H9 (cell line): ENCODE measurements around the gene PAFAH1B2. TPM values are rescaled to one million over a fixed set of nuclear protein-coding genes. Genes with fewer than 3 reads are reported as not detected.

ENCODE experiments used
- DNase-seq: peaks from one replicate; pipeline ENCODE4 v3.0.0-alpha.2; 2017
- H2AFZ ChIP-seq: one replicate; pipeline ENCODE4 v1.6.1; 2013; ENCODE audit warnings: mild to moderate bottlenecking, low read length, control low read depth, moderate library complexity
- H2AK5ac ChIP-seq: 2 replicates; pipeline ENCODE4 v1.6.1; 2013; ENCODE audit warnings: low read length, control low read depth, mixed read lengths; ENCODE audit not compliant: insufficient read length
- H2BK120ac ChIP-seq: one replicate; pipeline ENCODE4 v1.6.1; 2013; ENCODE audit warnings: low read depth, mild to moderate bottlenecking, low read length, control low read depth, inconsistent platforms; ENCODE audit not compliant: poor library complexity, severe bottlenecking
- H2BK12ac ChIP-seq: 2 replicates; pipeline ENCODE4 v1.6.1; 2013; ENCODE audit warnings: low read length, control low read depth, mixed read lengths, low read depth; ENCODE audit not compliant: insufficient read length
- H2BK15ac ChIP-seq: 2 replicates; pipeline ENCODE4 v1.6.1; 2013; ENCODE audit warnings: low read depth, low read length, control low read depth
- H2BK20ac ChIP-seq: one replicate; pipeline ENCODE4 v1.6.1; 2013; ENCODE audit warnings: low read depth, mild to moderate bottlenecking, low read length, control low read depth, inconsistent platforms; ENCODE audit not compliant: poor library complexity, severe bottlenecking
- H2BK5ac ChIP-seq: 2 replicates; pipeline ENCODE4 v1.6.1; 2013; ENCODE audit warnings: low read length, control low read depth, mixed read lengths; ENCODE audit not compliant: insufficient read length
- H3K14ac ChIP-seq: 2 replicates; pipeline ENCODE4 v1.6.1; 2013; ENCODE audit warnings: low read length, control low read depth; ENCODE audit not compliant: insufficient read depth
- H3K18ac ChIP-seq: 2 replicates; pipeline ENCODE4 v1.6.1; 2013; ENCODE audit warnings: low read depth, mild to moderate bottlenecking, mixed read lengths, low read length, control low read depth; ENCODE audit not compliant: insufficient read length
- H3K23ac ChIP-seq: 2 replicates; pipeline ENCODE4 v1.6.1; 2013; ENCODE audit warnings: low read length, control low read depth, mixed read lengths, low read depth; ENCODE audit not compliant: insufficient read length
- H3K23me2 ChIP-seq: 2 replicates; pipeline ENCODE4 v1.6.1; 2013; ENCODE audit warnings: low read depth, mild to moderate bottlenecking, mixed read lengths, low read length, control low read depth; ENCODE audit not compliant: insufficient read length, poor library complexity, severe bottlenecking
- H3K27ac ChIP-seq: 2 replicates; pipeline ENCODE4 v1.5.1; 2013; ENCODE audit warnings: low read length, control low read depth, mixed read lengths, low read depth; ENCODE audit not compliant: insufficient read length
- H3K27me3 ChIP-seq: 2 replicates; pipeline ENCODE4 v1.6.1; 2013; ENCODE audit warnings: low read length, control low read depth, inconsistent platforms; ENCODE audit not compliant: insufficient read depth
- H3K4ac ChIP-seq: 2 replicates; pipeline ENCODE4 v1.6.1; 2013; ENCODE audit warnings: low read depth, mild to moderate bottlenecking, control low read depth, inconsistent platforms, low read length, moderate library complexity
- H3K4me1 ChIP-seq: 2 replicates; pipeline ENCODE4 v1.6.1; 2013; ENCODE audit warnings: low read length, control low read depth, inconsistent platforms; ENCODE audit not compliant: insufficient read depth
- H3K4me2 ChIP-seq: 2 replicates; pipeline ENCODE4 v1.6.1; 2013; ENCODE audit warnings: low read length, control low read depth, mixed read lengths; ENCODE audit not compliant: insufficient read length, insufficient read depth
- H3K56ac ChIP-seq: 2 replicates; pipeline ENCODE4 v1.6.1; 2013; ENCODE audit warnings: low read depth, mild to moderate bottlenecking, mixed read lengths, low read length, control low read depth; ENCODE audit not compliant: insufficient read length
- H3K79me1 ChIP-seq: 2 replicates; pipeline ENCODE4 v1.6.1; 2013; ENCODE audit warnings: low read depth, mild to moderate bottlenecking, moderate library complexity, low read length, control low read depth, inconsistent platforms; ENCODE audit not compliant: insufficient read depth, poor library complexity, severe bottlenecking
- H3K79me2 ChIP-seq: 2 replicates; pipeline ENCODE4 v1.6.1; 2013; ENCODE audit warnings: low read length, control low read depth, inconsistent platforms; ENCODE audit not compliant: insufficient read depth
- H3K9ac ChIP-seq: 2 replicates; pipeline ENCODE4 v1.6.1; 2013; ENCODE audit warnings: low read length, control low read depth, mixed read lengths; ENCODE audit not compliant: insufficient read length; ENCODE audit errors: extremely low read depth
- H3K9me3 ChIP-seq: one replicate; pipeline ENCODE4 v1.6.1; 2013; ENCODE audit warnings: low read depth, low read length, inconsistent platforms; ENCODE audit not compliant: control insufficient read depth
- H3T11ph ChIP-seq: one replicate; pipeline ENCODE4 v1.6.1; 2013; ENCODE audit warnings: mild to moderate bottlenecking, low read length, control low read depth, inconsistent platforms
- H4K20me1 ChIP-seq: one replicate; pipeline ENCODE4 v1.6.1; 2013; ENCODE audit not compliant: control insufficient read depth, insufficient read length, insufficient read depth
- H4K5ac ChIP-seq: 2 replicates; pipeline ENCODE4 v1.6.1; 2013; ENCODE audit warnings: low read depth, mild to moderate bottlenecking, mixed read lengths, low read length, control low read depth; ENCODE audit not compliant: insufficient read length
- H4K8ac ChIP-seq: replicated peaks from 2 replicates; pipeline ENCODE4 v1.6.1; 2013; ENCODE audit warnings: low read length, control low read depth, mixed read lengths, low read depth; ENCODE audit not compliant: insufficient read length
- H4K91ac ChIP-seq: 2 replicates; pipeline ENCODE4 v1.6.1; 2013; ENCODE audit warnings: low read depth, mild to moderate bottlenecking, moderate library complexity, mixed read lengths, low read length, control low read depth; ENCODE audit not compliant: insufficient read length
- H3K27ac Mint-ChIP-seq, 3 experiments: 2 replicates in 2 of 3; 3 replicates in 1 of 3; pipeline ENCODE4 v1.8.0; 2020 to 2021; ENCODE audit warnings: mixed read lengths in 3 of 3, mild to moderate bottlenecking in 1 of 3, moderate library complexity in 1 of 3
- H3K27me3 Mint-ChIP-seq: 2 replicates; pipeline ENCODE4 v1.8.0; 2021; ENCODE audit warnings: low read depth, mild to moderate bottlenecking, moderate library complexity, mixed read lengths
- H3K36me3 Mint-ChIP-seq, 3 experiments: 2 replicates in 2 of 3; 3 replicates in 1 of 3; pipeline ENCODE4 v1.8.0; 2020 to 2021; ENCODE audit warnings: low read depth in 3 of 3, mixed read lengths in 3 of 3; ENCODE audit not compliant: insufficient read depth in 1 of 3
- H3K4me1 Mint-ChIP-seq, 2 experiments: 2 replicates each; pipeline ENCODE4 v1.8.0; 2020; ENCODE audit warnings: mixed read lengths in 2 of 2
- H3K4me3 Mint-ChIP-seq, 2 experiments: 2 replicates in 1 of 2; 3 replicates in 1 of 2; pipeline ENCODE4 v1.8.0; 2020 to 2021; ENCODE audit warnings: mild to moderate bottlenecking in 2 of 2, mixed read lengths in 2 of 2, moderate library complexity in 1 of 2
- H3K9me3 Mint-ChIP-seq, 2 experiments: 2 replicates in 1 of 2; 3 replicates in 1 of 2; pipeline ENCODE4 v1.8.0; 2020; ENCODE audit warnings: mild to moderate bottlenecking in 2 of 2, mixed read lengths in 2 of 2, moderate library complexity in 1 of 2
- CTCF ChIP-seq: fragments of 200-600 bp; sonication (generic); conservative IDR thresholded peaks from 3 replicates; pipeline ENCODE4 v1.8.0; 2021; ENCODE audit warnings: antibody characterized with exemption, mild to moderate bottlenecking
- WGBS: extraction: QIAGEN DNeasy Blood & Tissue Kit; methylation state at CpG from one replicate; pipeline ENCODE4 v1.1.7; 2013; ENCODE audit warnings: missing lambda C conversion rate, low lambda C conversion rate, mixed read lengths; ENCODE audit not compliant: insufficient read length; ENCODE audit errors: extremely low coverage; 5-methylcytosine and 5-hydroxymethylcytosine counted together
- total RNA-seq: library from RNA; stranded (reverse); gene quantifications from 2 replicates; pipeline ENCODE4 v1.2.1, GENCODE V29; 2021

Gene PAFAH1B2
- total RNA-seq, 1 experiment from 2014 or later, result 161 TPM

- Histone ChIP-seq H2BK20ac (no peak overlapping the region), H3K4me1 (no peaks in the 10 kb centered on the region), H2AFZ (no peak overlapping the region), H3K56ac (no peak overlapping the region), H3K27me3 (no peaks in the 10 kb centered on the region), H3K9ac (no peak overlapping the region), H3K79me1 (no peaks in the 10 kb centered on the region), H3T11ph (no peak overlapping the region), H3K18ac (no peak overlapping the region), H3K4ac (no peak overlapping the region), H3K14ac (no peak overlapping the region), H3K4me2 (no peak overlapping the region), H4K20me1 (no peaks in the 10 kb centered on the region), H3K9me3 (no peaks in the 10 kb centered on the region), H3K23ac (no peak overlapping the region), H2AK5ac (no peak overlapping the region), H2BK12ac (no peak overlapping the region), H2BK120ac (no peak overlapping the region), H4K8ac (no peak overlapping the region), H4K91ac (no peak overlapping the region), H2BK5ac (no peak overlapping the region), H3K23me2 (peaks cover 8% of the 10 kb centered on the region), H3K27ac (no peak overlapping the region), H3K79me2 (no peaks in the 10 kb centered on the region; the same call in 1 of the 2 replicates), H4K5ac (no peak overlapping the region), H2BK15ac (no peak overlapping the region)
- H3K27ac Mint-ChIP-seq, result peak overlapping the region in 2 of 3 experiments; percentile 13 to 80; a peak in 3 of 7 replicates
- DNase-seq, result no peak
- no peaks in the 10 kb centered on the region for H3K27me3 Mint-ChIP-seq
- no peak overlapping the region for H3K4me3 Mint-ChIP-seq
- peaks cover 0 to 3% of the 10 kb centered on the region in 2 experiments; a peak in 1 of 5 replicates for H3K9me3 Mint-ChIP-seq
- no CpG with 5 or more reads among the region's 4 CpGs for WGBS
- peaks cover 24 to 25% of the 10 kb centered on the region in 2 experiments for H3K4me1 Mint-ChIP-seq
- H3K36me3 Mint-ChIP-seq, result peaks cover 6 to 34% (median 15%) of the 10 kb centered on the region in 3 experiments
- no peak for TF ChIP-seq CTCF
Observed at GRCh38 chr11:117195258-117195657, 51.2 kb downstream of the PAFAH1B2 start.
